ENCODE measurements around the gene PLSCR5. TPM values are rescaled to one million over a fixed set of nuclear protein-coding genes. Genes with fewer than 3 reads are reported as not detected.

Gene PLSCR5
- polyA plus RNA-seq, 1 of the 3 experiments (the other 2 are of a cell fraction): not detected

Small RNA genes lying within 50 kb of the gene (small RNA-seq; reads per million reads assigned to genes)
- 0 to 16.1 (median 0.98) reads per million in 7 experiments for gene RNU6-428P

Other genes starting within 250 kb of the PLSCR5 start
- gene PLSCR2, start 135.8 kb downstream of the PLSCR5 start, polyA plus RNA-seq (2012; rRNA removed): not detected in 2 replicates
- gene PLSCR1, start 60.7 kb downstream of the PLSCR5 start, polyA plus RNA-seq (2012; rRNA removed): 10.7 and 10.9 TPM in 2 replicates

Measured in SK-N-SH (cell line).